IPS-20b (cell line): ENCODE results near the gene PPARD.

Experiments
- H3K27ac ChIP-seq: one replicate; pipeline ENCODE4 v1.5.1; 2013; ENCODE audit warnings: low read length
- H3K27me3 ChIP-seq: 2 replicates; pipeline ENCODE4 v1.6.1; 2013; ENCODE audit warnings: mild to moderate bottlenecking, low read length, inconsistent platforms; ENCODE audit not compliant: insufficient read depth
- H3K36me3 ChIP-seq: 2 replicates; pipeline ENCODE4 v1.6.1; 2013; ENCODE audit warnings: low read depth, mild to moderate bottlenecking, inconsistent platforms, low read length, moderate library complexity; ENCODE audit not compliant: insufficient read depth
- H3K4me1 ChIP-seq: 2 replicates; pipeline ENCODE4 v1.6.1; 2013; ENCODE audit warnings: mild to moderate bottlenecking, control low read depth, inconsistent platforms, low read length, moderate library complexity; ENCODE audit not compliant: insufficient read depth
- H3K4me3 ChIP-seq: 2 replicates; pipeline ENCODE4 v1.5.1; 2013; ENCODE audit warnings: mild to moderate bottlenecking, low read length, inconsistent platforms
- H3K9ac ChIP-seq: 2 replicates; pipeline ENCODE4 v1.6.1; 2013; ENCODE audit warnings: low read depth, mild to moderate bottlenecking, inconsistent platforms, low read length, moderate library complexity
- H3K9me3 ChIP-seq: 2 replicates; pipeline ENCODE4 v1.6.1; 2013; ENCODE audit warnings: mild to moderate bottlenecking, low read depth, low read length, inconsistent platforms; ENCODE audit not compliant: insufficient read depth

Gene PPARD

GRCh38 chr6:35360349-35361138 lies 18.2 kb downstream of the PPARD start:
- H3K9me3 ChIP-seq, result no peaks in the 10 kb centered on the region
- no peak overlapping the region for H3K9ac ChIP-seq
- H3K36me3 ChIP-seq, result peaks cover 12% of the 10 kb centered on the region
- H3K27ac ChIP-seq, result no peak overlapping the region
- H3K4me1 ChIP-seq, result peaks cover 14% of the 10 kb centered on the region
- H3K27me3 ChIP-seq, result no peaks in the 10 kb centered on the region
- H3K4me3 ChIP-seq, result peak overlapping the region; percentile 3; the same call in 1 of the 2 replicates

DNA sequence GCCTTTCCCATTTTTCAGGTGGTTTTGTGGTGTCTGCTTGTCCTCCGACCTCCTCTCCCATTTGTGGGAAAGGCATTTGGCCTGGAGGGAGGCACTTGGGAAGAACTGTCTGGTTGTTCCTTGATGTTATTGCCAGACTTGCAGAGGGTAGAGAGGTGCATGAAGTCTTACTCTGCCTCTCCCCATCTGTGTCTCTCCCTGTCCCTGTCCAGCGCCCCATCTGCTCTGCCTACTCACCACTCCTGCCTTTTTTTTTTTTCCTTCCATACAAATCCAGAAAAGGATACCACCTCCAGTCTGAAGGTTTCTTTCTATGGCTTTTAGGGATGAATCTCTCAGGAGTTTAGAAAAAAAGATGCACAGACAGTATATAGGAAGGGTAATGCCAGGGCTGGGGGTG lies 19.8 kb downstream of the PPARD start:
- no peaks in the 10 kb centered on the region for H3K27me3 ChIP-seq
- H3K36me3 ChIP-seq, result no peaks in the 10 kb centered on the region
- no peaks in the 10 kb centered on the region for H3K9me3 ChIP-seq
- no peak overlapping the region for H3K27ac ChIP-seq
- H3K4me1 ChIP-seq, result peaks cover 14% of the 10 kb centered on the region
- H3K4me3 ChIP-seq, result no peak overlapping the region
- no peak overlapping the region for H3K9ac ChIP-seq

GRCh38 chr6:35363293-35363750 lies 21.0 kb downstream of the PPARD start:
- H3K27me3 ChIP-seq, result no peaks in the 10 kb centered on the region
- no peaks in the 10 kb centered on the region for H3K36me3 ChIP-seq
- peaks cover 14% of the 10 kb centered on the region for H3K4me1 ChIP-seq
- no peak overlapping the region for H3K4me3 ChIP-seq
- H3K27ac ChIP-seq, result no peak overlapping the region
- no peak overlapping the region for H3K9ac ChIP-seq
- H3K9me3 ChIP-seq, result no peaks in the 10 kb centered on the region

GRCh38 chr6:35365594-35366203 lies 23.3 kb downstream of the PPARD start:
- Histone ChIP-seq H3K4me3 (no peak overlapping the region), H3K4me1 (peaks cover 4% of the 10 kb centered on the region; the same call in 1 of the 2 replicates), H3K27ac (no peak overlapping the region)

GRCh38 chr6:35366204-35366596 lies 23.8 kb downstream of the PPARD start:
- H3K4me3 ChIP-seq, result no peak overlapping the region
- no peaks in the 10 kb centered on the region for H3K36me3 ChIP-seq
- H3K9ac ChIP-seq, result no peak overlapping the region
- no peaks in the 10 kb centered on the region for H3K27me3 ChIP-seq
- no peak overlapping the region for H3K27ac ChIP-seq
- H3K9me3 ChIP-seq, result no peaks in the 10 kb centered on the region
- H3K4me1 ChIP-seq, result no peaks in the 10 kb centered on the region; the same call in 1 of the 2 replicates

More at GRCh38 chr6:35365594-35366203, 23.3 kb downstream of the PPARD start:
- no peaks in the 10 kb centered on the region for H3K27me3 ChIP-seq
- no peaks in the 10 kb centered on the region for H3K36me3 ChIP-seq
- H3K9ac ChIP-seq, result no peak overlapping the region
- no peaks in the 10 kb centered on the region for H3K9me3 ChIP-seq

DNA sequence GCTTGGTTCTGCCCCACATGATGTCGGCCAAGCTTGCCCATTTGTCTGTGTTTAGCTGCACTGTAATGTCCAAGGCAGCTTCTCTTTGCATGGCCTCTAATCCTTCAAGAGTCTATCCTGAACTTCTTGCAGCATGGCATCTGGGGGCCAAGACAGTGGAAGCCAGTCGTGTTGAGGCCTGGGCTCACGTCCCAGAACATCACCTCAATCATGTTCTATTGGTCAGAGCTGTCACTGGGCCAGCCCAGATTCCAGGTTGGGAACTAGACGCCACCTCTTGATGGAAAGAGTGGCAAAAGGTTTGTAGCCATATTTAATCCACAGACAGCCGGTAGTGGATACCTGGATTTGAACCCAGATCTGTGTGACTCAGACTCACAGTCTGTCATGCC lies 25.3 kb downstream of the PPARD start:
- H3K27ac ChIP-seq, result no peak overlapping the region
- no peak overlapping the region for H3K4me3 ChIP-seq
- H3K36me3 ChIP-seq, result no peaks in the 10 kb centered on the region
- no peaks in the 10 kb centered on the region for H3K9me3 ChIP-seq
- no peaks in the 10 kb centered on the region; the same call in 1 of the 2 replicates for H3K4me1 ChIP-seq
- no peak overlapping the region for H3K9ac ChIP-seq
- H3K27me3 ChIP-seq, result no peaks in the 10 kb centered on the region

DNA sequence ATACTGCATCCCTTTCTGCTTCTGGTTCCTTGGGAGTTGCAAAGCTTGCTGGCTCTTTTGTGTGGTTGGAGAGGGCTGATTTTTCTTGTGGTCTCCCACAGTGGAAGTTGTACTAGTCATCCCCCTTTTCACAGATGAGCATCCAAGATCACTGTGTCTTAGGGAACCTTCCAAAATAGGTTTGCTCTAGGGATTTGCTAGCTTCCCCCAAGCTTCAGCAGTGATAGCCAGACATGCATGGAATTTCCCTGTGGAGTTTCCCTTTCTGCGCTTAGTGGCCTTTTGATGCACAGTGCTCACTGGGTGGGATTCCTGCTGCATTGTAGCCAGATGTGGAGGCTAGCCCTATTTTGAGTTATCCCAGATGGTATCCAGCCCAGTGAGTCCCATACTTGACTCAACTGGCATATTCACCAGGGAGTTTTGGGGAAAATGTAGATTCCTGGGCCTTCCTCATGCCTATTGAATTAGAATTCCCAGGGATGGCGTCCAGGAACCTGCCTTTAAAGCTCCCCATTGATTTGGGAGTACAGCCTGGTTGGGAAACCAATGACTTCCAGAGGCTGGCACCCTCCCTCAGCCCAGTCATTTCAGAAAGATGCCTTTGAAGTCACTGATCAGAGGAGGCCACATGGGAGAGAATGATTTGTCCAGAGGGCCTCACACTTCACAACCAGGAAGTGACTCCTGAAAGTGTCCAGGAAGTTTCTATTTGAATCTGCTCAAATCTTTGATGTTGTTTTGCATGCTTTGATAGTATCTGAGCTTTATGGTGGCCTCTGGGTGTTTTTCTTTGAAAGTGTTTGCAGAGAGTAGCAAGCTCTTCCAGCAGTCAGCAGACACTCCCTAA lies 25.9 kb downstream of the PPARD start:
- no peaks in the 10 kb centered on the region for H3K27me3 ChIP-seq
- no peak overlapping the region for H3K27ac ChIP-seq
- no peaks in the 10 kb centered on the region for H3K36me3 ChIP-seq
- H3K4me3 ChIP-seq, result no peak overlapping the region
- no peaks in the 10 kb centered on the region for H3K9me3 ChIP-seq
- H3K9ac ChIP-seq, result no peak overlapping the region
- no peaks in the 10 kb centered on the region; the same call in 1 of the 2 replicates for H3K4me1 ChIP-seq

GRCh38 chr6:35370124-35370741 lies 27.9 kb downstream of the PPARD start:
- Histone ChIP-seq H3K27ac (no peak overlapping the region), H3K36me3 (no peaks in the 10 kb centered on the region), H3K4me3 (no peak overlapping the region), H3K27me3 (no peaks in the 10 kb centered on the region), H3K4me1 (no peaks in the 10 kb centered on the region), H3K9ac (no peak overlapping the region), H3K9me3 (no peaks in the 10 kb centered on the region)

GRCh38 chr6:35370785-35371493 lies 28.6 kb downstream of the PPARD start:
- Histone ChIP-seq H3K36me3 (no peaks in the 10 kb centered on the region), H3K9me3 (no peaks in the 10 kb centered on the region), H3K4me1 (no peaks in the 10 kb centered on the region), H3K27ac (no peak overlapping the region), H3K9ac (no peak overlapping the region), H3K4me3 (no peak overlapping the region), H3K27me3 (no peaks in the 10 kb centered on the region)

- Histone ChIP-seq H3K27ac (no peak overlapping the region), H3K9ac (no peak overlapping the region), H3K36me3 (no peaks in the 10 kb centered on the region), H3K9me3 (no peaks in the 10 kb centered on the region), H3K27me3 (no peaks in the 10 kb centered on the region), H3K4me3 (no peak overlapping the region), H3K4me1 (no peaks in the 10 kb centered on the region)
These were observed 29.3 kb downstream of the PPARD start for GRCh38 chr6:35371494-35372262.
